KMS-11 (cell line): ENCODE data around the gene ST14.
"Not testable (repeated sequence)": the region's sequence is repeated elsewhere in the genome, so short reads cannot be mapped to it uniquely, and the experiment has no call there.

Experiments used
- H2AFZ ChIP-seq: fragments of 200-600 bp; sonication (generic); 2 replicates; pipeline ENCODE4 v1.6.1; 2016; ENCODE audit warnings: antibody characterized with exemption, mixed run types, low read depth
- H3K27ac ChIP-seq: fragments of 200-600 bp; sonication (generic); 2 replicates; pipeline ENCODE4 v1.6.1; 2016; ENCODE audit warnings: mild to moderate bottlenecking, mixed run types
- H3K27me3 ChIP-seq: fragments of 200-600 bp; sonication (generic); 2 replicates; pipeline ENCODE4 v1.6.1; 2017; ENCODE audit warnings: mild to moderate bottlenecking, low read depth, mixed run types, moderate library complexity; ENCODE audit not compliant: insufficient read depth
- H3K36me3 ChIP-seq: fragments of 200-600 bp; sonication (generic); 2 replicates; pipeline ENCODE4 v1.6.1; 2017; ENCODE audit warnings: mild to moderate bottlenecking, mixed run types; ENCODE audit not compliant: insufficient read depth
- H3K4me1 ChIP-seq: fragments of 200-600 bp; sonication (generic); 2 replicates; pipeline ENCODE4 v1.6.1; 2016; ENCODE audit warnings: mild to moderate bottlenecking, low read depth, mixed run types; ENCODE audit not compliant: poor library complexity, severe bottlenecking
- H3K4me2 ChIP-seq: fragments of 200-600 bp; sonication (generic); 2 replicates; pipeline ENCODE4 v1.7.0; 2016; ENCODE audit warnings: mild to moderate bottlenecking, mixed run types
- H3K4me3 ChIP-seq: fragments of 200-600 bp; sonication (generic); IDR thresholded peaks from 2 replicates; pipeline ENCODE4 v1.6.1; 2017; ENCODE audit warnings: low read depth, low read length, mixed read lengths; ENCODE audit not compliant: insufficient read depth
- H3K79me2 ChIP-seq: fragments of 200-600 bp; sonication (generic); 2 replicates; pipeline ENCODE4 v1.6.1; 2016; ENCODE audit warnings: low read depth, mixed run types; ENCODE audit not compliant: insufficient read depth
- H3K9ac ChIP-seq: fragments of 200-600 bp; sonication (generic); 2 replicates; pipeline ENCODE4 v1.6.1; 2016; ENCODE audit warnings: mild to moderate bottlenecking, mixed run types
- H4K20me1 ChIP-seq: fragments of 200-600 bp; sonication (generic); 2 replicates; pipeline ENCODE4 v1.6.1; 2016; ENCODE audit warnings: mild to moderate bottlenecking, mixed run types; ENCODE audit not compliant: insufficient read depth
- TF ChIP-seq, protein P1 (sequence below): fragments of 200-600 bp; sonication (generic); conservative IDR thresholded peaks from 2 replicates; pipeline ENCODE4 v1.6.1; 2017; ENCODE audit warnings: low read depth, mild to moderate bottlenecking, antibody characterized with exemption, low read length, moderate library complexity, mixed read lengths

ST14 gene

DNA sequence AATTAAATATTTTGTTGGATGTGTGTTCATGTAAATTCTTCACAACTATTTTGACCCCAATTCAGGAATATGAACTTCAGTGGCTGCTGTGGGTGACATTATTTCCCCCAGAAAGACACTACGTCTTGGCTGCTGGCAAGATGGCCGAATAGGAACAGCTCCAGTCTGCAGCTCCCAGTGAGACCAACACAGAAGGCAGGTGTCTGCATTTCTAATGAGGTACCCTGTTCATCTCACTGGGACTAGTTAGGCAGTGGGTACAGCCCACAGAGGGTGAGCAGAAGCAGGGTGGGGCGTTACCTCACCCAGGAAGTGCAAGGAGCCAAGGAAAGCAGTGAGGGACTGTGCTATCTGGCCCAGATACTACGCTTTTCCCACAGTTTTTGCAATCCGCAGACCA, 89.8 kb downstream of the ST14 start:
- no peaks in the 10 kb centered on the region for H3K27me3 ChIP-seq
- no peaks in the 10 kb centered on the region for H4K20me1 ChIP-seq
- H3K4me1 ChIP-seq: peaks cover 3% of the 10 kb centered on the region
- no peaks in the 10 kb centered on the region for H3K36me3 ChIP-seq
- TF ChIP-seq, protein P1, sequence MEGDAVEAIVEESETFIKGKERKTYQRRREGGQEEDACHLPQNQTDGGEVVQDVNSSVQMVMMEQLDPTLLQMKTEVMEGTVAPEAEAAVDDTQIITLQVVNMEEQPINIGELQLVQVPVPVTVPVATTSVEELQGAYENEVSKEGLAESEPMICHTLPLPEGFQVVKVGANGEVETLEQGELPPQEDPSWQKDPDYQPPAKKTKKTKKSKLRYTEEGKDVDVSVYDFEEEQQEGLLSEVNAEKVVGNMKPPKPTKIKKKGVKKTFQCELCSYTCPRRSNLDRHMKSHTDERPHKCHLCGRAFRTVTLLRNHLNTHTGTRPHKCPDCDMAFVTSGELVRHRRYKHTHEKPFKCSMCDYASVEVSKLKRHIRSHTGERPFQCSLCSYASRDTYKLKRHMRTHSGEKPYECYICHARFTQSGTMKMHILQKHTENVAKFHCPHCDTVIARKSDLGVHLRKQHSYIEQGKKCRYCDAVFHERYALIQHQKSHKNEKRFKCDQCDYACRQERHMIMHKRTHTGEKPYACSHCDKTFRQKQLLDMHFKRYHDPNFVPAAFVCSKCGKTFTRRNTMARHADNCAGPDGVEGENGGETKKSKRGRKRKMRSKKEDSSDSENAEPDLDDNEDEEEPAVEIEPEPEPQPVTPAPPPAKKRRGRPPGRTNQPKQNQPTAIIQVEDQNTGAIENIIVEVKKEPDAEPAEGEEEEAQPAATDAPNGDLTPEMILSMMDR: no peak
- no peak overlapping the region for H3K9ac ChIP-seq
- H3K4me3 ChIP-seq: no peak overlapping the region
- no peak overlapping the region for H3K4me2 ChIP-seq
- H3K79me2 ChIP-seq: no peaks in the 10 kb centered on the region
- H3K27ac ChIP-seq: no peak overlapping the region
- H2AFZ ChIP-seq: no peak overlapping the region

DNA sequence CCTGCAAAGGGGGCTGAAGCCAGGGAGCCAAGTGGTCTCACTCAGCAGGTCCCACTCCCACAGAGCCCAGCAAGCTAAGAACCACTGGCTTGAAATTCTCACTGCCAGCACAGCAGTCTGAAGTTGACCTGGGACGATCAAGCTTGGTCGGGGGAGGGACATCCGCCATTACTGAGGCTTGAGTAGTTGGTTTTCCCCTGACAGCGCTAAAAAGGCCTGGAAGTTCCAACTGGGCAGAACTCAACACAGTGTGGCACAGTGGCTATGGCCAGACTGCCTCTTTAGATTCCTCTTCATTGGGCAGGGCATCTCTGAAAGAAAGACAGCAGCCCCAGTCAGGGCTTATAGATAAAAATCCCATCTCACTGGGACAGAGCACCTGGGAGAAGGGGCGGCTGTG, 90.3 kb downstream of the ST14 start:
- not testable (repeated sequence) for H3K4me3 ChIP-seq, H3K36me3 ChIP-seq, H3K27me3 ChIP-seq, H3K9ac ChIP-seq, H3K79me2 ChIP-seq, H3K4me2 ChIP-seq, H3K27ac ChIP-seq, H4K20me1 ChIP-seq, H3K4me1 ChIP-seq, H2AFZ ChIP-seq

DNA sequence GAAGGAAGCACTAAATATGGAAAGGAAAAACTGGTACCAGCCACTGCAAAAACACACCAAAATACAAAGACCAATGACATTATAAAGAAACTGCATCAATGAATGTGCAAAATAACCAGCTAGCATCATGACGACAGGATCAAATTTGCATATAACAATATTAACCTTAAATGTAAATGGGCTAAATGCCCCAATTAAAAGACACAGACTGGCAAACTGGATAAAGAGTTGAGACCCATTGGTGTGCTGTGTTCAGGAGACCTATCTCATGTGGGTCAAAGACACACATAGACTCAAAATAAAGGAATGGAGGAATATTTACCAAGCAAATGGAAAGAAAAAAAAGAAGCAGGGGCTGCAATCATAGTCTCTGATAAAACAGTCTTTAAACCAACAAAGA, 92.2 kb downstream of the ST14 start:
- not testable (repeated sequence) for H3K4me2 ChIP-seq, H3K9ac ChIP-seq, H2AFZ ChIP-seq, H3K79me2 ChIP-seq, H3K27me3 ChIP-seq, H3K4me1 ChIP-seq, H3K36me3 ChIP-seq, H4K20me1 ChIP-seq, H3K4me3 ChIP-seq, H3K27ac ChIP-seq
